OCI-LY7 (cell line): ENCODE data around the gene FARP2. TPM values are rescaled to one million over a fixed set of nuclear protein-coding genes. Genes with fewer than 3 reads are reported as not detected.

Source experiments
- BruUV-seq: library from RNA; stranded (reverse); fragments of 400-500 nt; replicated peaks from 2 replicates; lab custom pipeline; 2021; lab: Mats Ljungman, UMichigan
- CTCF ChIA-PET: fragments of 300-600 bp; sonication (Branson Sonifier 250); formaldehyde crosslinking; loops from one replicate; lab custom pipeline; 2022; ENCODE audit warnings: antibody characterized with exemption; ENCODE audit not compliant: unreplicated experiment; lab: Charles Lee
- POLR2A ChIA-PET: fragments of 300-600 bp; sonication (Branson Sonifier 250); formaldehyde crosslinking; loops from one replicate; lab custom pipeline; 2022; ENCODE audit warnings: antibody characterized with exemption; lab: Charles Lee
- DNase-seq: peaks from one replicate; pipeline ENCODE4 v3.0.0-alpha.2; 2015; ENCODE audit warnings: low spot score
- H2AFZ ChIP-seq: fragments of 200-600 bp; sonication (generic), shearing (Covaris generic); 2 replicates; pipeline ENCODE4 v1.6.1; 2014; ENCODE audit warnings: mild to moderate bottlenecking, antibody characterized with exemption, low read length, moderate library complexity
- H3K27ac ChIP-seq: fragments of 200-600 bp; sonication (generic); 2 replicates; pipeline ENCODE4 v1.5.1; 2014; ENCODE audit warnings: mixed run types, low read depth, mild to moderate bottlenecking, moderate library complexity, low read length, inconsistent platforms; ENCODE audit not compliant: poor library complexity, severe bottlenecking
- H3K36me3 ChIP-seq: fragments of 200-600 bp; sonication (generic); 2 replicates; pipeline ENCODE4 v1.6.1; 2014; ENCODE audit warnings: mild to moderate bottlenecking, antibody characterized with exemption, low read length, moderate library complexity, mixed read lengths; ENCODE audit not compliant: insufficient read depth
- H3K4me1 ChIP-seq: fragments of 200-600 bp; sonication (generic); 2 replicates; pipeline ENCODE4 v1.5.1; 2014; ENCODE audit warnings: mild to moderate bottlenecking, low read length; ENCODE audit not compliant: insufficient read depth, poor library complexity, severe bottlenecking
- H3K4me2 ChIP-seq: fragments of 200-600 bp; sonication (generic); 2 replicates; pipeline ENCODE4 v1.6.1; 2014; ENCODE audit warnings: mild to moderate bottlenecking, low read length
- H3K4me3 ChIP-seq: fragments of 200-600 bp; sonication (generic); 2 replicates; pipeline ENCODE4 v1.5.1; 2014; ENCODE audit warnings: mild to moderate bottlenecking, low read depth, low read length; ENCODE audit not compliant: poor library complexity, severe bottlenecking
- H3K79me2 ChIP-seq: fragments of 200-600 bp; sonication (generic); 2 replicates; pipeline ENCODE4 v1.6.1; 2016; ENCODE audit warnings: low read depth, mild to moderate bottlenecking, low read length, moderate library complexity, mixed read lengths; ENCODE audit not compliant: insufficient read depth
- H3K9me2 ChIP-seq: fragments of 200-600 bp; sonication (generic); 2 replicates; pipeline ENCODE4 v1.6.1; 2016; ENCODE audit warnings: mild to moderate bottlenecking, low read length, mixed read lengths; ENCODE audit not compliant: insufficient read depth
- H3K9me3 ChIP-seq: fragments of 200-600 bp; sonication (generic); 2 replicates; pipeline ENCODE4 v1.6.1; 2014; ENCODE audit warnings: mild to moderate bottlenecking, mixed run types, low read length, mixed read lengths
- H4K20me1 ChIP-seq: fragments of 200-600 bp; sonication (generic); 2 replicates; pipeline ENCODE4 v1.6.1; 2014; ENCODE audit warnings: mild to moderate bottlenecking, antibody characterized with exemption, low read length, moderate library complexity, mixed read lengths; ENCODE audit not compliant: insufficient read depth
- CTCF ChIP-seq: fragments of 200-600 bp; sonication (generic); conservative IDR thresholded peaks from 2 replicates; pipeline ENCODE4 v1.5.1; 2014; ENCODE audit warnings: mild to moderate bottlenecking, antibody characterized with exemption, low read length, moderate library complexity, mixed read lengths
- EZH2phosphoT487 ChIP-seq: fragments of 200-600 bp; sonication (generic); IDR thresholded peaks from 2 replicates; pipeline ENCODE4 v1.6.1; 2018; ENCODE audit warnings: low read depth, borderline replicate concordance, mild to moderate bottlenecking, mixed run types, antibody characterized with exemption, low read length, moderate library complexity, mixed read lengths
- intact Hi-C: fragments of 100-400 bp; cut with micrococcal nuclease; formaldehyde crosslinking; loops from one replicate; pipeline ENCODE4 v1.10.0; 2022; ENCODE audit not compliant: unreplicated experiment
- total RNA-seq, 2 experiments: library from RNA; depleted of rRNA in 1 of 2; stranded (reverse); fragments of >200 nt in 1 of 2; shearing (Covaris generic) in 1 of 2; gene quantifications; 2 replicates each; pipeline ENCODE4 v1.2.3, GENCODE V29; 2014 to 2022

FARP2 gene
- total RNA-seq, 2 experiments from 2014 or later: 33.6 to 52.7 TPM

GRCh38 chr2:241485172-241485911, 129.3 kb downstream of the FARP2 start:
- H3K4me2 ChIP-seq: no peak overlapping the region
- CTCF ChIA-PET: no interaction called here

DNA sequence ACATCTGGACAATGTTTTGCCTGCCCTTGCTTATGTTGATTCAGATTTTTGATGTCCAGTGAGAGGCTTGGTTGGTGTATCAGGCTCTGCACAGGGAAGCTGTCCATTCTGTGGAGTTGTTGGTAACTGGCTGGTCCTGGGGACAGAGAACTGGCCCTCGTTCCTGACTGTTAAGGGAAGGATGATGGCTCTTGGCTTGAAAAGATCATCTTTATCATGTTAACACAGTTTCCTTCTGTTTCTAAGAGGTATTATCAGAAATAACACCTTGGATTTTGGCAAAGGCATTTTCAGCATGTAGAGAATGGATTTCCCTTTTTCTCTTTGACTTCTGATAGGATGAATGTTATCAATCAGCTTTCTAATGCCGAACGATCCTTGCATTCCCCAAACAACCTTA, 133.0 kb downstream of the FARP2 start:
- Histone ChIP-seq H4K20me1 (no peaks in the 10 kb centered on the region), H3K4me3 (no peak overlapping the region), H2AFZ (no peak overlapping the region), H3K79me2 (no peaks in the 10 kb centered on the region), H3K9me3 (no peaks in the 10 kb centered on the region), H3K27ac (no peak overlapping the region), H3K36me3 (no peaks in the 10 kb centered on the region), H3K9me2 (no peaks in the 10 kb centered on the region), H3K4me2 (no peak overlapping the region), H3K4me1 (no peaks in the 10 kb centered on the region)
- BruUV-seq: no TSS peak
- intact Hi-C loops: no loop called here
- POLR2A ChIA-PET: no interaction called here
- CTCF ChIA-PET: no interaction called here
- TF ChIP-seq EZH2phosphoT487 (no peak), CTCF (no peak)
- no peak for DNase-seq

More at GRCh38 chr2:241485172-241485911, 129.3 kb downstream of the FARP2 start:
- Histone ChIP-seq H3K9me3 (no peaks in the 10 kb centered on the region), H3K4me3 (no peak overlapping the region), H3K4me1 (no peaks in the 10 kb centered on the region), H3K79me2 (no peaks in the 10 kb centered on the region), H2AFZ (no peak overlapping the region), H3K9me2 (no peaks in the 10 kb centered on the region), H3K36me3 (no peaks in the 10 kb centered on the region), H4K20me1 (no peaks in the 10 kb centered on the region; the same call in 1 of the 2 replicates), H3K27ac (no peak overlapping the region)
- DNase-seq: no peak
- no TSS peak for BruUV-seq
- POLR2A ChIA-PET: interaction anchor here (0.6 kb wide), 1 partner anchor 104 kb away, joined by 3 read pairs; no protein-coding TSS in a partner anchor
- intact Hi-C loops: no loop called here
- TF ChIP-seq EZH2phosphoT487 (no peak), CTCF (no peak)
